GM23338 (cell line): Measurements from ENCODE around the gene AMZ1. TPM values are rescaled to one million over a fixed set of nuclear protein-coding genes. Genes with fewer than 3 reads are reported as not detected.

Source experiments
- ATAC-seq: fragments of 200-7000 bp; cut with Tn5 transposase; 3 replicates; pipeline ENCODE4 v1.9.1; 2020
- DNase-seq: peaks from one replicate; pipeline ENCODE4 v3.0.0-alpha.2; 2015; ENCODE audit warnings: low spot score
- H2AFZ ChIP-seq: fragments of 200-600 bp; sonication (generic); 2 replicates; pipeline ENCODE4 v1.8.0; 2016; ENCODE audit warnings: antibody characterized with exemption, mild to moderate bottlenecking, moderate library complexity
- H3F3A ChIP-seq: fragments of 200-600 bp; sonication (generic); replicated peaks from 2 replicates; pipeline ENCODE4 v1.8.0; 2017; ENCODE audit warnings: antibody characterized with exemption, mixed run types, low read depth
- H3K27ac ChIP-seq: fragments of 200-600 bp; sonication (generic); 2 replicates; pipeline ENCODE4 v1.6.1; 2016; ENCODE audit warnings: low read depth
- H3K27me3 ChIP-seq: fragments of 200-600 bp; sonication (generic); 2 replicates; pipeline ENCODE4 v1.8.0; 2016; ENCODE audit warnings: mild to moderate bottlenecking, mixed run types, moderate library complexity; ENCODE audit not compliant: insufficient read depth
- H3K36me3 ChIP-seq: fragments of 200-600 bp; sonication (generic); 2 replicates; pipeline ENCODE4 v1.8.0; 2016; ENCODE audit warnings: mild to moderate bottlenecking; ENCODE audit not compliant: insufficient read depth
- H3K4me1 ChIP-seq: fragments of 200-600 bp; sonication (generic); 2 replicates; pipeline ENCODE4 v1.8.0; 2016; ENCODE audit warnings: mild to moderate bottlenecking, moderate library complexity; ENCODE audit not compliant: insufficient read depth
- H3K4me2 ChIP-seq: fragments of 200-600 bp; sonication (generic); 2 replicates; pipeline ENCODE4 v1.7.1; 2017; ENCODE audit warnings: mixed run types
- H3K4me3 ChIP-seq: fragments of 200-600 bp; sonication (generic); 2 replicates; pipeline ENCODE4 v1.6.1; 2016; ENCODE audit warnings: mixed run types
- H3K79me2 ChIP-seq: fragments of 200-600 bp; sonication (generic); replicated peaks from 2 replicates; pipeline ENCODE4 v1.8.0; 2017; ENCODE audit warnings: mild to moderate bottlenecking; ENCODE audit not compliant: insufficient read depth
- H3K9me2 ChIP-seq: fragments of 200-600 bp; sonication (generic); 2 replicates; pipeline ENCODE4 v1.8.0; 2017; ENCODE audit not compliant: insufficient read depth
- H4K20me1 ChIP-seq: fragments of 200-600 bp; sonication (generic); replicated peaks from 2 replicates; pipeline ENCODE4 v1.8.0; 2017; ENCODE audit warnings: mild to moderate bottlenecking; ENCODE audit not compliant: insufficient read depth
- H3K27ac Mint-ChIP-seq: 2 replicates; pipeline ENCODE4 v1.8.0; 2020; ENCODE audit warnings: inconsistent platforms, mild to moderate bottlenecking, moderate library complexity, mixed read lengths
- H3K27me3 Mint-ChIP-seq: 3 replicates; pipeline ENCODE4 v1.8.0; 2022; ENCODE audit warnings: low read depth, mild to moderate bottlenecking, moderate library complexity, mixed read lengths, inconsistent platforms; ENCODE audit not compliant: insufficient read depth, poor library complexity
- H3K36me3 Mint-ChIP-seq: 3 replicates; pipeline ENCODE4 v1.8.0; 2021; ENCODE audit warnings: low read depth, mild to moderate bottlenecking, inconsistent platforms, moderate library complexity, mixed read lengths
- H3K4me1 Mint-ChIP-seq: 3 replicates; pipeline ENCODE4 v1.8.0; 2020; ENCODE audit warnings: mild to moderate bottlenecking, inconsistent platforms, mixed read lengths
- H3K4me3 Mint-ChIP-seq: 3 replicates; pipeline ENCODE4 v1.8.0; 2021; ENCODE audit warnings: moderate library complexity, mild to moderate bottlenecking, inconsistent platforms, mixed read lengths
- H3K9me3 Mint-ChIP-seq: 3 replicates; pipeline ENCODE4 v1.8.0; 2020; ENCODE audit warnings: moderate library complexity, mild to moderate bottlenecking, inconsistent platforms, mixed read lengths
- CREB1 ChIP-seq: fragments of 250-450 bp; sonication (Bioruptor Pico); IDR thresholded peaks from 2 replicates; pipeline ENCODE4 v1.5.0; 2020; ENCODE audit warnings: low read depth, mild to moderate bottlenecking, moderate library complexity
- ETS1 ChIP-seq: IDR thresholded peaks from 2 replicates; pipeline ENCODE4 v1.6.1; 2016; ENCODE audit warnings: antibody characterized with exemption
- EZH2 ChIP-seq: fragments of 200-600 bp; sonication (generic); IDR thresholded peaks from one replicate; pipeline ENCODE4 v1.8.0; 2017; ENCODE audit warnings: antibody characterized with exemption, mild to moderate bottlenecking, low read depth; ENCODE audit not compliant: unreplicated experiment
- EZH2phosphoT487 ChIP-seq: fragments of 200-600 bp; sonication (generic); IDR thresholded peaks from one replicate; pipeline ENCODE4 v1.8.1; 2018; ENCODE audit warnings: antibody characterized with exemption; ENCODE audit not compliant: unreplicated experiment
- JUNB ChIP-seq: IDR thresholded peaks from one replicate; pipeline ENCODE4 v1.6.1; 2016; ENCODE audit warnings: antibody characterized with exemption; ENCODE audit not compliant: unreplicated experiment
- NANOG ChIP-seq: IDR thresholded peaks from 2 replicates; pipeline ENCODE4 v1.6.1; 2016; ENCODE audit warnings: antibody characterized with exemption, borderline replicate concordance
- POLR2AphosphoS5 ChIP-seq: IDR thresholded peaks from 2 replicates; pipeline ENCODE4 v1.6.1; 2016; ENCODE audit warnings: antibody characterized with exemption, low read depth
- STAT1 ChIP-seq: IDR thresholded peaks from one replicate; pipeline ENCODE4 v1.6.1; 2016; ENCODE audit warnings: antibody characterized with exemption; ENCODE audit not compliant: unreplicated experiment
- ZNF114 ChIP-seq: fragments of 250-450 bp; sonication (Bioruptor Pico); IDR thresholded peaks from 2 replicates; pipeline ENCODE4 v1.5.0; 2020; ENCODE audit warnings: mild to moderate bottlenecking, moderate library complexity
- ZNF331 ChIP-seq: fragments of 250-450 bp; sonication (Bioruptor Pico); IDR thresholded peaks from 2 replicates; pipeline ENCODE4 v1.5.0; 2020; ENCODE audit warnings: low read depth, mild to moderate bottlenecking, moderate library complexity
- polyA plus RNA-seq: library from polyadenylated mRNA; unstranded; fragments of >200 nt; fragmentation: Nextera tagmentation; extraction: Ambion mirVana; gene quantifications from 2 replicates; pipeline ENCODE4 v1.2.1, GENCODE V29; 2016
- total RNA-seq: library from RNA; depleted of rRNA; stranded (reverse); fragments of >200 nt; shearing (Covaris generic); gene quantifications from 2 replicates; pipeline ENCODE4 v1.2.3, GENCODE V29; 2014
- TF ChIP-seq, protein P1 (sequence below): IDR thresholded peaks from one replicate; pipeline ENCODE4 v1.6.1; 2018; ENCODE audit warnings: antibody characterized with exemption; ENCODE audit not compliant: unreplicated experiment
- TF ChIP-seq, protein P2 (sequence below), 2 experiments: fragments of 200-600 bp in 1 of 2; sonication (generic) in 1 of 2; conservative IDR thresholded peaks; 2 replicates each; pipeline versions ENCODE4 v1.5.1 to v1.6.1; 2016 to 2017; ENCODE audit warnings: antibody characterized with exemption in 2 of 2, low read depth in 2 of 2, mild to moderate bottlenecking in 2 of 2, moderate library complexity in 1 of 2
- TF ChIP-seq, protein P3 (sequence below): fragments of 250-450 bp; sonication (Bioruptor Pico); IDR thresholded peaks from 2 replicates; pipeline ENCODE4 v1.5.0; 2020; ENCODE audit warnings: mild to moderate bottlenecking, moderate library complexity

AMZ1 gene
- total and polyA plus RNA-seq, 2 experiments from 2014 or later, result 0.73 to 4.5 TPM

DNA sequence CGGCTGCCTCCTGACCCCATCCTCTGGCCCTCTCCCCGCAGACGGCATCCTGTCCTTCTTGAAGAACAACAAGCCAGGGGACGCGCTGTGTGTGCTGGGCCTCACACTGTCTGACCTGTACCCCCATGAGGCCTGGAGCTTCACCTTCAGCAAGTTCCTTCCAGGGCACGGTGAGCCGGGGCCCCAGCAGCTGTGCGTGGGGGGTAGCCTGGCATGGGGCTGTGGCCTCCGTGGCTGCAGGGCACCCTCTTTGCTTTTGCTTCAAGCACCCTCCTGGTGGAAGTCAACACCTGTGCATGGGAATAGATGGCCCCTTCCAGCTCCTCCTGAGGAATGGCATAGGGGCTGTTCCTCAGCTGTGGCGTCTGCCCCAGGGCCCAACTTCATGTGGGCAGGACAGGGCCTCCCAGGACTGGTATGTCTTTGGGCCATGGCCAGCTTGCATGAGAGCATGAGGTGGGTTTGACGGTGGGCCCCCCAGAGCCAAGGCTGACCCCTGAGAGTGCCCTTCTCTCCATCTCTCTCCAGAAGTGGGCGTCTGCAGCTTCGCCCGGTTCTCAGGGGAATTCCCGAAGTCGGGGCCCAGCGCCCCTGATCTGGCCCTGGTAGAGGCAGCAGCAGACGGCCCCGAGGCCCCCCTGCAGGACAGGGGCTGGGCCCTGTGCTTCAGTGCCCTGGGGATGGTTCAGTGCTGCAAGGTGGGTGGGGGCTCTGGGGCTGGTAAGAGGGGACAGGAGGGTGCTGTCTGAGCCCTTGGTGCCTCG, 20.7 kb downstream of the AMZ1 start:
- Mint-ChIP-seq H3K27ac (no peak overlapping the region), H3K27me3 (peaks cover 14% of the 10 kb centered on the region)
- no peak for DNase-seq

More for the DNA sequence above, 20.7 kb downstream of the AMZ1 start:
- H2AFZ ChIP-seq, result no peak overlapping the region
- no peak for ATAC-seq
- TF ChIP-seq, protein P1, sequence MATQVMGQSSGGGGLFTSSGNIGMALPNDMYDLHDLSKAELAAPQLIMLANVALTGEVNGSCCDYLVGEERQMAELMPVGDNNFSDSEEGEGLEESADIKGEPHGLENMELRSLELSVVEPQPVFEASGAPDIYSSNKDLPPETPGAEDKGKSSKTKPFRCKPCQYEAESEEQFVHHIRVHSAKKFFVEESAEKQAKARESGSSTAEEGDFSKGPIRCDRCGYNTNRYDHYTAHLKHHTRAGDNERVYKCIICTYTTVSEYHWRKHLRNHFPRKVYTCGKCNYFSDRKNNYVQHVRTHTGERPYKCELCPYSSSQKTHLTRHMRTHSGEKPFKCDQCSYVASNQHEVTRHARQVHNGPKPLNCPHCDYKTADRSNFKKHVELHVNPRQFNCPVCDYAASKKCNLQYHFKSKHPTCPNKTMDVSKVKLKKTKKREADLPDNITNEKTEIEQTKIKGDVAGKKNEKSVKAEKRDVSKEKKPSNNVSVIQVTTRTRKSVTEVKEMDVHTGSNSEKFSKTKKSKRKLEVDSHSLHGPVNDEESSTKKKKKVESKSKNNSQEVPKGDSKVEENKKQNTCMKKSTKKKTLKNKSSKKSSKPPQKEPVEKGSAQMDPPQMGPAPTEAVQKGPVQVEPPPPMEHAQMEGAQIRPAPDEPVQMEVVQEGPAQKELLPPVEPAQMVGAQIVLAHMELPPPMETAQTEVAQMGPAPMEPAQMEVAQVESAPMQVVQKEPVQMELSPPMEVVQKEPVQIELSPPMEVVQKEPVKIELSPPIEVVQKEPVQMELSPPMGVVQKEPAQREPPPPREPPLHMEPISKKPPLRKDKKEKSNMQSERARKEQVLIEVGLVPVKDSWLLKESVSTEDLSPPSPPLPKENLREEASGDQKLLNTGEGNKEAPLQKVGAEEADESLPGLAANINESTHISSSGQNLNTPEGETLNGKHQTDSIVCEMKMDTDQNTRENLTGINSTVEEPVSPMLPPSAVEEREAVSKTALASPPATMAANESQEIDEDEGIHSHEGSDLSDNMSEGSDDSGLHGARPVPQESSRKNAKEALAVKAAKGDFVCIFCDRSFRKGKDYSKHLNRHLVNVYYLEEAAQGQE, result no peak
- TF ChIP-seq JUNB, result no peak
- TF ChIP-seq ETS1, result no peak
- TF ChIP-seq EZH2phosphoT487, result no peak
- TF ChIP-seq ZNF114 (CRISPR knock-in tag), result no peak
- no peak for TF ChIP-seq STAT1
- TF ChIP-seq POLR2AphosphoS5, result no peak; the same call in 1 of the 2 replicates
- no peak for TF ChIP-seq CREB1
- TF ChIP-seq, protein P2, sequence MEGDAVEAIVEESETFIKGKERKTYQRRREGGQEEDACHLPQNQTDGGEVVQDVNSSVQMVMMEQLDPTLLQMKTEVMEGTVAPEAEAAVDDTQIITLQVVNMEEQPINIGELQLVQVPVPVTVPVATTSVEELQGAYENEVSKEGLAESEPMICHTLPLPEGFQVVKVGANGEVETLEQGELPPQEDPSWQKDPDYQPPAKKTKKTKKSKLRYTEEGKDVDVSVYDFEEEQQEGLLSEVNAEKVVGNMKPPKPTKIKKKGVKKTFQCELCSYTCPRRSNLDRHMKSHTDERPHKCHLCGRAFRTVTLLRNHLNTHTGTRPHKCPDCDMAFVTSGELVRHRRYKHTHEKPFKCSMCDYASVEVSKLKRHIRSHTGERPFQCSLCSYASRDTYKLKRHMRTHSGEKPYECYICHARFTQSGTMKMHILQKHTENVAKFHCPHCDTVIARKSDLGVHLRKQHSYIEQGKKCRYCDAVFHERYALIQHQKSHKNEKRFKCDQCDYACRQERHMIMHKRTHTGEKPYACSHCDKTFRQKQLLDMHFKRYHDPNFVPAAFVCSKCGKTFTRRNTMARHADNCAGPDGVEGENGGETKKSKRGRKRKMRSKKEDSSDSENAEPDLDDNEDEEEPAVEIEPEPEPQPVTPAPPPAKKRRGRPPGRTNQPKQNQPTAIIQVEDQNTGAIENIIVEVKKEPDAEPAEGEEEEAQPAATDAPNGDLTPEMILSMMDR (conservative IDR thresholded peaks at IDR 0.05; ENCODE audit: low read depth in 2 of 2), result no peak
- TF ChIP-seq, protein P3, sequence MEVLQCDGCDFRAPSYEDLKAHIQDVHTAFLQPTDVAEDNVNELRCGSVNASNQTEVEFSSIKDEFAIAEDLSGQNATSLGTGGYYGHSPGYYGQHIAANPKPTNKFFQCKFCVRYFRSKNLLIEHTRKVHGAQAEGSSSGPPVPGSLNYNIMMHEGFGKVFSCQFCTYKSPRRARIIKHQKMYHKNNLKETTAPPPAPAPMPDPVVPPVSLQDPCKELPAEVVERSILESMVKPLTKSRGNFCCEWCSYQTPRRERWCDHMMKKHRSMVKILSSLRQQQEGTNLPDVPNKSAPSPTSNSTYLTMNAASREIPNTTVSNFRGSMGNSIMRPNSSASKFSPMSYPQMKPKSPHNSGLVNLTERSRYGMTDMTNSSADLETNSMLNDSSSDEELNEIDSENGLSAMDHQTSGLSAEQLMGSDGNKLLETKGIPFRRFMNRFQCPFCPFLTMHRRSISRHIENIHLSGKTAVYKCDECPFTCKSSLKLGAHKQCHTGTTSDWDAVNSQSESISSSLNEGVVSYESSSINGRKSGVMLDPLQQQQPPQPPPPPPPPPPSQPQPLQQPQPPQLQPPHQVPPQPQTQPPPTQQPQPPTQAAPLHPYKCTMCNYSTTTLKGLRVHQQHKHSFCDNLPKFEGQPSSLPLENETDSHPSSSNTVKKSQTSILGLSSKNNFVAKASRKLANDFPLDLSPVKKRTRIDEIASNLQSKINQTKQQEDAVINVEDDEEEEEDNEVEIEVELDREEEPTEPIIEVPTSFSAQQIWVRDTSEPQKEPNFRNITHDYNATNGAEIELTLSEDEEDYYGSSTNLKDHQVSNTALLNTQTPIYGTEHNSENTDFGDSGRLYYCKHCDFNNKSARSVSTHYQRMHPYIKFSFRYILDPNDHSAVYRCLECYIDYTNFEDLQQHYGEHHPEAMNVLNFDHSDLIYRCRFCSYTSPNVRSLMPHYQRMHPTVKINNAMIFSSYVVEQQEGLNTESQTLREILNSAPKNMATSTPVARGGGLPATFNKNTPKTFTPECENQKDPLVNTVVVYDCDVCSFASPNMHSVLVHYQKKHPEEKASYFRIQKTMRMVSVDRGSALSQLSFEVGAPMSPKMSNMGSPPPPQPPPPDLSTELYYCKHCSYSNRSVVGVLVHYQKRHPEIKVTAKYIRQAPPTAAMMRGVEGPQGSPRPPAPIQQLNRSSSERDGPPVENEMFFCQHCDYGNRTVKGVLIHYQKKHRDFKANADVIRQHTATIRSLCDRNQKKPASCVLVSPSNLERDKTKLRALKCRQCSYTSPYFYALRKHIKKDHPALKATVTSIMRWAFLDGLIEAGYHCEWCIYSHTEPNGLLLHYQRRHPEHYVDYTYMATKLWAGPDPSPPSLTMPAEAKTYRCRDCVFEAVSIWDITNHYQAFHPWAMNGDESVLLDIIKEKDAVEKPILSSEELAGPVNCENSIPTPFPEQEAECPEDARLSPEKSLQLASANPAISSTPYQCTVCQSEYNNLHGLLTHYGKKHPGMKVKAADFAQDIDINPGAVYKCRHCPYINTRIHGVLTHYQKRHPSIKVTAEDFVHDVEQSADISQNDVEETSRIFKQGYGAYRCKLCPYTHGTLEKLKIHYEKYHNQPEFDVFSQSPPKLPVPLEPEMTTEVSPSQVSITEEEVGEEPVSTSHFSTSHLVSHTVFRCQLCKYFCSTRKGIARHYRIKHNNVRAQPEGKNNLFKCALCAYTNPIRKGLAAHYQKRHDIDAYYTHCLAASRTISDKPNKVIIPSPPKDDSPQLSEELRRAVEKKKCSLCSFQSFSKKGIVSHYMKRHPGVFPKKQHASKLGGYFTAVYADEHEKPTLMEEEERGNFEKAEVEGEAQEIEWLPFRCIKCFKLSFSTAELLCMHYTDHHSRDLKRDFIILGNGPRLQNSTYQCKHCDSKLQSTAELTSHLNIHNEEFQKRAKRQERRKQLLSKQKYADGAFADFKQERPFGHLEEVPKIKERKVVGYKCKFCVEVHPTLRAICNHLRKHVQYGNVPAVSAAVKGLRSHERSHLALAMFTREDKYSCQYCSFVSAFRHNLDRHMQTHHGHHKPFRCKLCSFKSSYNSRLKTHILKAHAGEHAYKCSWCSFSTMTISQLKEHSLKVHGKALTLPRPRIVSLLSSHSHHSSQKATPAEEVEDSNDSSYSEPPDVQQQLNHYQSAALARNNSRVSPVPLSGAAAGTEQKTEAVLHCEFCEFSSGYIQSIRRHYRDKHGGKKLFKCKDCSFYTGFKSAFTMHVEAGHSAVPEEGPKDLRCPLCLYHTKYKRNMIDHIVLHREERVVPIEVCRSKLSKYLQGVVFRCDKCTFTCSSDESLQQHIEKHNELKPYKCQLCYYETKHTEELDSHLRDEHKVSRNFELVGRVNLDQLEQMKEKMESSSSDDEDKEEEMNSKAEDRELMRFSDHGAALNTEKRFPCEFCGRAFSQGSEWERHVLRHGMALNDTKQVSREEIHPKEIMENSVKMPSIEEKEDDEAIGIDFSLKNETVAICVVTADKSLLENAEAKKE (CRISPR knock-in tag), result no peak
- TF ChIP-seq ZNF331, result no peak
- TF ChIP-seq NANOG, result no peak
- no peak for TF ChIP-seq EZH2
- H3K9me3 Mint-ChIP-seq, result 0 out of 3 replicates have a peak, but pooled peaks cover 2% of the 10 kb centered on the region
- no peak overlapping the region for H3K27ac ChIP-seq
- peaks cover 16% of the 10 kb centered on the region for H3K4me1 Mint-ChIP-seq
- H3F3A ChIP-seq, result no peaks in the 10 kb centered on the region
- H3K9me2 ChIP-seq, result no peaks in the 10 kb centered on the region
- no peaks in the 10 kb centered on the region for H3K36me3 ChIP-seq
- no peaks in the 10 kb centered on the region for H3K4me1 ChIP-seq
- H4K20me1 ChIP-seq, result no peaks in the 10 kb centered on the region; the same call in 1 of the 2 replicates
- H3K4me3 Mint-ChIP-seq, result no peak overlapping the region
- no peaks in the 10 kb centered on the region for H3K27me3 ChIP-seq
- H3K4me2 ChIP-seq, result no peak overlapping the region
- H3K79me2 ChIP-seq, result no peaks in the 10 kb centered on the region
- H3K36me3 Mint-ChIP-seq, result peaks cover 7% of the 10 kb centered on the region; the same call in 2 of the 3 replicates
- H3K4me3 ChIP-seq, result no peak overlapping the region
